Measurements from ENCODE around the gene AICDA. TPM values are rescaled to one million over a fixed set of nuclear protein-coding genes. Genes with fewer than 3 reads are reported as not detected.
A peak's percentile ranks its signal among the peaks of the same experiment; 100 is the strongest.

AICDA gene
- total RNA-seq, 1 experiment from 2014 or later = 0.22 TPM

GRCh38 chr12:8563356-8563755, 49.3 kb downstream of the AICDA start:
- Histone ChIP-seq H3K79me1 (ENCODE audit: insufficient read depth, low read depth, low read length, poor library complexity, severe bottlenecking) (no peaks in the 10 kb centered on the region), H2BK12ac (ENCODE audit: insufficient read length, low read depth, low read length) (no peak overlapping the region), H3K4me1 (ENCODE audit: insufficient read depth, low read length) (no peaks in the 10 kb centered on the region; the same call in 1 of the 2 replicates), H3K27me3 (ENCODE audit: insufficient read depth, low read length) (no peaks in the 10 kb centered on the region), H3K4me2 (ENCODE audit: insufficient read depth, insufficient read length, low read length) (peak overlapping the region; percentile 27), H3K4ac (ENCODE audit: low read depth, low read length) (no peak overlapping the region), H2BK5ac (ENCODE audit: insufficient read length, low read length) (no peak overlapping the region), H4K91ac (ENCODE audit: insufficient read length, low read depth, low read length) (no peak overlapping the region), H3K9ac (ENCODE audit: extremely low read depth, insufficient read length, low read length) (no peak overlapping the region), H3K9me3 (ENCODE audit: control insufficient read depth, low read depth, low read length) (peaks cover 8% of the 10 kb centered on the region), H3K79me2 (ENCODE audit: insufficient read depth, low read length) (no peaks in the 10 kb centered on the region), H3K18ac (ENCODE audit: insufficient read length, low read depth, low read length) (no peak overlapping the region), H3K14ac (ENCODE audit: insufficient read depth, low read length) (no peak overlapping the region), H2AFZ (ENCODE audit: low read length) (no peak overlapping the region), H4K5ac (ENCODE audit: insufficient read length, low read depth, low read length) (no peak overlapping the region), H4K20me1 (ENCODE audit: control insufficient read depth, insufficient read depth, insufficient read length) (no peaks in the 10 kb centered on the region), H3T11ph (ENCODE audit: low read length) (no peak overlapping the region), H2AK5ac (ENCODE audit: insufficient read length, low read length) (no peak overlapping the region), H2BK120ac (ENCODE audit: low read depth, low read length, poor library complexity, severe bottlenecking) (no peak overlapping the region), H3K23ac (ENCODE audit: insufficient read length, low read depth, low read length) (no peak overlapping the region), H3K56ac (ENCODE audit: insufficient read length, low read depth, low read length) (no peak overlapping the region), H3K27ac (ENCODE audit: insufficient read length, low read depth, low read length) (peak overlapping the region; percentile 28), H4K8ac (replicated peaks; ENCODE audit: insufficient read length, low read depth, low read length) (no peak overlapping the region), H2BK15ac (ENCODE audit: low read depth, low read length) (no peak overlapping the region), H2BK20ac (ENCODE audit: low read depth, low read length, poor library complexity, severe bottlenecking) (no peak overlapping the region), H3K23me2 (ENCODE audit: insufficient read length, low read depth, low read length, poor library complexity, severe bottlenecking) (no peaks in the 10 kb centered on the region)
- H3K9me3 Mint-ChIP-seq = peaks cover 10 to 17% of the 10 kb centered on the region in 2 experiments
- DNase-seq = no peak
- H3K36me3 Mint-ChIP-seq (ENCODE audit: insufficient read depth in 1 of 3, low read depth in 3 of 3) = peaks cover 0 to 20% (median 13%) of the 10 kb centered on the region in 3 experiments; a peak in 5 of 7 replicates
- no peak overlapping the region; a peak in 1 of 5 replicates for H3K4me3 Mint-ChIP-seq
- H3K27ac Mint-ChIP-seq = peak overlapping the region in 1 of 3 experiments; percentile 17; a peak in 4 of 7 replicates
- H3K4me1 Mint-ChIP-seq = peaks cover 37 to 38% of the 10 kb centered on the region in 2 experiments
- no peak for TF ChIP-seq CTCF (conservative IDR thresholded peaks at IDR 0.05)
- no CpG with 5 or more reads among the region's 3 CpGs for WGBS (ENCODE audit: extremely low coverage, insufficient read length, low lambda C conversion rate)
- H3K27me3 Mint-ChIP-seq (ENCODE audit: low read depth) = no peaks in the 10 kb centered on the region

Measured in H9 (cell line).